Common myeloid progenitor, CD34-positive (primary cell): ENCODE data around the gene CFAP97.

Source experiments
- CTCF ChIA-PET: fragments of 350-600 bp; sonication (Branson Sonifier 250); formaldehyde crosslinking; loops from one replicate; lab custom pipeline; 2021; ENCODE audit warnings: antibody characterized with exemption; lab: Charles Lee
- POLR2A ChIA-PET: fragments of 350-600 bp; sonication (Branson Sonifier 250); formaldehyde crosslinking; loops from one replicate; lab custom pipeline; 2021; ENCODE audit warnings: antibody characterized with exemption; lab: Charles Lee
- DNase-seq, 3 donors: peaks; one replicate each; pipeline versions ENCODE4 v3.0.0 to v3.0.0-alpha.2; 2013
- H3K27ac ChIP-seq, 2 experiments: 1 replicate in 1 of 2; 2 replicates in 1 of 2; pipeline ENCODE4 v1.7.0; 2013; ENCODE audit warnings: inconsistent platforms in 2 of 2, low read length in 2 of 2, mild to moderate bottlenecking in 2 of 2, low read depth in 1 of 2, moderate library complexity in 1 of 2; ENCODE audit not compliant: severe bottlenecking in 2 of 2, insufficient read depth in 1 of 2, poor library complexity in 1 of 2
- H3K27me3 ChIP-seq, 5 experiments: replicated peaks in 2 of 5; 1 replicate in 3 of 5; 2 replicates in 2 of 5; pipeline versions ENCODE4 v1.6.1 to v1.7.0; 2013; ENCODE audit warnings: low read length in 4 of 5, mild to moderate bottlenecking in 2 of 5, moderate library complexity in 2 of 5, inconsistent platforms in 1 of 5; ENCODE audit not compliant: insufficient read depth in 5 of 5, control insufficient read depth in 4 of 5
- H3K36me3 ChIP-seq, 4 experiments: 1 replicate in 2 of 4; 2 replicates in 2 of 4; pipeline versions ENCODE4 v1.6.1 to v1.7.0; 2013; ENCODE audit warnings: low read length in 3 of 4, control low read depth in 1 of 4, mild to moderate bottlenecking in 1 of 4; ENCODE audit not compliant: control insufficient read depth in 4 of 4, insufficient read depth in 4 of 4
- H3K4me1 ChIP-seq, 4 experiments: 1 replicate in 3 of 4; 2 replicates in 1 of 4; pipeline versions ENCODE4 v1.6.1 to v1.7.1; 2013; ENCODE audit warnings: low read length in 3 of 4, mild to moderate bottlenecking in 3 of 4, control low read depth in 1 of 4, inconsistent platforms in 1 of 4, moderate library complexity in 1 of 4; ENCODE audit not compliant: control insufficient read depth in 4 of 4, insufficient read depth in 4 of 4; ENCODE audit errors: control extremely low read depth in 1 of 4
- H3K4me3 ChIP-seq, 7 experiments: 1 replicate in 4 of 7; 2 replicates in 3 of 7; pipeline versions ENCODE4 v1.5.1 to v1.7.0; 2013; ENCODE audit warnings: mild to moderate bottlenecking in 7 of 7, low read length in 6 of 7, moderate library complexity in 6 of 7, inconsistent platforms in 2 of 7, low read depth in 2 of 7, control low read depth in 1 of 7; ENCODE audit not compliant: insufficient read depth in 4 of 7, control insufficient read depth in 1 of 7; ENCODE audit errors: extremely low read depth in 1 of 7
- H3K9me3 ChIP-seq, 5 experiments: 1 replicate in 4 of 5; 2 replicates in 1 of 5; pipeline versions ENCODE4 v1.6.1 to v1.7.1; 2013; ENCODE audit warnings: low read length in 4 of 5, mild to moderate bottlenecking in 2 of 5, inconsistent platforms in 1 of 5, low read depth in 1 of 5, moderate library complexity in 1 of 5; ENCODE audit not compliant: control insufficient read depth in 4 of 5, insufficient read depth in 2 of 5; ENCODE audit errors: control extremely low read depth in 1 of 5
- whole genome bisulfite sequencing: methylation state at CpG from one replicate; pipeline ENCODE4 v1.1.5; 2013; ENCODE audit not compliant: insufficient coverage; 5-methylcytosine and 5-hydroxymethylcytosine counted together

Gene CFAP97

GRCh38 chr4:185144601-185145240 lies 59.1 kb downstream of the CFAP97 start:
- Histone ChIP-seq H3K36me3 (peaks cover 0 to 4% (median 0%) of the 10 kb centered on the region in 4 experiments), H3K9me3 (no peaks in the 10 kb centered on the region), H3K4me3 (no peak overlapping the region), H3K27ac (no peak overlapping the region), H3K27me3 (peaks cover 0 to 7% (median under 1%) of the 10 kb centered on the region in 5 experiments), H3K4me1 (peaks cover 0 to 15% (median 13%) of the 10 kb centered on the region in 4 experiments)
- WGBS = 98% methylated on average over 14 of the region's 16 CpGs
- POLR2A ChIA-PET = no interaction called here
- DNase-seq = no peak
- CTCF ChIA-PET = interaction anchor here (2.2 kb wide), 1 partner anchor 10 kb away, joined by 8 read pairs; no protein-coding TSS in a partner anchor

- 0% methylated on average over 2 of the region's 30 CpGs for WGBS
- no peak overlapping the region for H3K27ac ChIP-seq
- ChIA-PET POLR2A (no interaction called here), CTCF (interaction anchor here (0.9 to 2.2 kb wide), 10 partner anchors 9 to 321 kb away, joined by 3 to 8 read pairs (median 3); no protein-coding TSS in a partner anchor)
- peak in 2 of 3 donors; percentile 50 to 62 for DNase-seq
- H3K4me1 ChIP-seq = peaks cover 0 to 15% (median 13%) of the 10 kb centered on the region in 4 experiments
- H3K36me3 ChIP-seq = peaks cover 0 to 2% (median 0%) of the 10 kb centered on the region in 4 experiments
- peaks cover 0 to 7% (median 2%) of the 10 kb centered on the region in 5 experiments for H3K27me3 ChIP-seq
- H3K9me3 ChIP-seq = no peaks in the 10 kb centered on the region
- H3K4me3 ChIP-seq = peak overlapping the region; percentile 36 to 76 (median 67)
These were observed 60.2 kb downstream of the CFAP97 start for GRCh38 chr4:185143601-185143969.

- Histone ChIP-seq H3K27me3 (peaks cover 0 to 7% (median 2%) of the 10 kb centered on the region in 5 experiments), H3K27ac (peak within 1 kb of the TSS in 1 of 2 experiments; percentile 49), H3K36me3 (no peaks in the 10 kb centered on the region), H3K9me3 (no peaks in the 10 kb centered on the region), H3K4me3 (peak within 1 kb of the TSS; percentile 36 to 76 (median 67)), H3K4me1 (peaks cover 0 to 15% (median 13%) of the 10 kb centered on the region in 4 experiments)
- peak; percentile 86 to 92 (median 90) for DNase-seq
- POLR2A ChIA-PET = no interaction called here
- CTCF ChIA-PET = interaction anchor here (0.9 to 2.2 kb wide), 11 partner anchors 9 to 454 kb away, joined by 3 to 6 read pairs (median 3); no protein-coding TSS in a partner anchor
- under 1% methylated on average over 73 of the region's 87 CpGs for WGBS
These were observed 60.7 kb downstream of the CFAP97 start, which contains the start of gene SLC25A4 for GRCh38 chr4:185142912-185143600. TSS of gene SLC25A4 (plus strand) at chr4:185143266. CDS start at chr4:185143373, 107 bp downstream.

GRCh38 chr4:185142564-185142911 lies 61.3 kb downstream of the CFAP97 start:
- Histone ChIP-seq H3K27me3 (peaks cover 0 to 7% (median 2%) of the 10 kb centered on the region in 5 experiments), H3K4me3 (peak overlapping the region; percentile 1 to 76 (median 67)), H3K27ac (peak overlapping the region in 1 of 2 experiments; percentile 49), H3K4me1 (peaks cover 0 to 15% (median 13%) of the 10 kb centered on the region in 4 experiments), H3K9me3 (no peaks in the 10 kb centered on the region), H3K36me3 (no peaks in the 10 kb centered on the region)
- POLR2A ChIA-PET = interaction anchor here (0.7 kb wide), 2 partner anchors 70 to 977 kb away, joined by 3 read pairs; no protein-coding TSS in a partner anchor
- peak in 1 of 3 donors; percentile 40 for DNase-seq
- CTCF ChIA-PET = interaction anchor here (0.7 to 2.2 kb wide), 11 partner anchors 8 to 705 kb away, joined by 3 to 6 read pairs (median 3); no protein-coding TSS in a partner anchor
- 15% methylated on average over 6 of the region's 11 CpGs for WGBS

- ChIA-PET CTCF (interaction anchor here (0.7 to 2.2 kb wide), 5 partner anchors 42 to 704 kb away, joined by 3 to 6 read pairs (median 3); no protein-coding TSS in a partner anchor), POLR2A (interaction anchor here (0.7 kb wide), 2 partner anchors 71 to 976 kb away, joined by 3 read pairs; no protein-coding TSS in a partner anchor)
- Histone ChIP-seq H3K4me1 (peaks cover 0 to 15% (median 13%) of the 10 kb centered on the region in 4 experiments), H3K27me3 (peaks cover 0 to 10% (median 2%) of the 10 kb centered on the region in 5 experiments), H3K36me3 (no peaks in the 10 kb centered on the region), H3K4me3 (no peak overlapping the region), H3K27ac (no peak overlapping the region), H3K9me3 (no peaks in the 10 kb centered on the region)
- no peak for DNase-seq
- WGBS = 100% methylated on average over 1 of the region's 6 CpGs
These were observed 62.0 kb downstream of the CFAP97 start for GRCh38 chr4:185141777-185142176.

GRCh38 chr4:185139736-185140135 lies 64.1 kb downstream of the CFAP97 start:
- H3K27ac ChIP-seq = no peak overlapping the region
- POLR2A ChIA-PET = no interaction called here
- no peak for DNase-seq

More at GRCh38 chr4:185139736-185140135, 64.1 kb downstream of the CFAP97 start:
- no peaks in the 10 kb centered on the region for H3K36me3 ChIP-seq
- H3K4me1 ChIP-seq = peaks cover 0 to 15% (median 13%) of the 10 kb centered on the region in 4 experiments
- WGBS = 88% methylated on average over 6 of the region's 6 CpGs
- peaks cover 0 to 10% (median 2%) of the 10 kb centered on the region in 5 experiments for H3K27me3 ChIP-seq
- no peaks in the 10 kb centered on the region for H3K9me3 ChIP-seq
- CTCF ChIA-PET = interaction anchor here (1.0 to 2.9 kb wide), 4 partner anchors 15 to 100 kb away, joined by 3 to 8 read pairs (median 4); no protein-coding TSS in a partner anchor
- no peak overlapping the region for H3K4me3 ChIP-seq
